ENCODE data around the gene RBM10. TPM values are rescaled to one million over a fixed set of nuclear protein-coding genes. Genes with fewer than 3 reads are reported as not detected.

RBM10 gene
- total and polyA plus RNA-seq, 2 of the 13 experiments (the other 11 are each of a cell fraction or from before 2014, with no cell fraction given), result 15.9 to 43.1 TPM

GRCh38 chrX:47232803-47233332 lies 87.8 kb downstream of the RBM10 start, which contains the start of gene USP11 (continued):
- TF ChIP-seq NR0B2 (CRISPR knock-in tag; IDR thresholded peaks at IDR 0.05) (no peak), SUZ12 (IDR thresholded peaks at IDR 0.05; ENCODE audit: low read depth, low read length) (no peak), RARA (CRISPR knock-in tag; IDR thresholded peaks at IDR 0.05) (0 out of 2 replicates have a peak, but pooled peaks have one; percentile 8), RAD51 (IDR thresholded peaks at IDR 0.05; ENCODE audit: borderline replicate concordance) (no peak), ZBTB43 (CRISPR knock-in tag; conservative IDR thresholded peaks at IDR 0.05) (no peak), POLR2AphosphoS2 (IDR thresholded peaks at IDR 0.05; ENCODE audit: low read depth, low read length) (no peak), ZNF800 (CRISPR knock-in tag; IDR thresholded peaks at IDR 0.05) (no peak), PCBP2 (optimal IDR thresholded peaks at IDR 0.05; ENCODE audit: low read depth, low read length, poor library complexity, severe bottlenecking) (no peak), SMAD3 (CRISPR knock-in tag; IDR thresholded peaks at IDR 0.05) (no peak), PAF1 (CRISPR knock-in tag; IDR thresholded peaks at IDR 0.05) (no peak), KLF12 (CRISPR knock-in tag; IDR thresholded peaks at IDR 0.05; ENCODE audit: borderline replicate concordance) (no peak), DMAP1 (CRISPR knock-in tag; IDR thresholded peaks at IDR 0.05) (no peak), KDM5B (CRISPR knock-in tag; IDR thresholded peaks at IDR 0.05; ENCODE audit: borderline replicate concordance) (peak; percentile 48; the same call in 1 of the 2 replicates), ZBTB3 (CRISPR knock-in tag; IDR thresholded peaks at IDR 0.05; ENCODE audit: borderline replicate concordance, low read depth) (no peak), SRSF1 (optimal IDR thresholded peaks at IDR 0.05; ENCODE audit: low read depth, low read length) (peak; percentile 47), PAWR (CRISPR knock-in tag; IDR thresholded peaks at IDR 0.05; ENCODE audit: borderline replicate concordance) (no peak), TAF1 (CRISPR knock-in tag; IDR thresholded peaks at IDR 0.05) (peak; percentile 77), ELF4 (CRISPR knock-in tag; IDR thresholded peaks at IDR 0.05; ENCODE audit: borderline replicate concordance) (no peak), XBP1 (CRISPR knock-in tag; IDR thresholded peaks at IDR 0.05) (no peak), NR2C2 (CRISPR knock-in tag; IDR thresholded peaks at IDR 0.05; ENCODE audit: borderline replicate concordance) (peak; percentile 81), CHD2 (IDR thresholded peaks at IDR 0.05; ENCODE audit: low read depth, low read length) (no peak), PHF8 (CRISPR knock-in tag; IDR thresholded peaks at IDR 0.05) (peak; percentile 87)
- TF ChIP-seq, protein P1, sequence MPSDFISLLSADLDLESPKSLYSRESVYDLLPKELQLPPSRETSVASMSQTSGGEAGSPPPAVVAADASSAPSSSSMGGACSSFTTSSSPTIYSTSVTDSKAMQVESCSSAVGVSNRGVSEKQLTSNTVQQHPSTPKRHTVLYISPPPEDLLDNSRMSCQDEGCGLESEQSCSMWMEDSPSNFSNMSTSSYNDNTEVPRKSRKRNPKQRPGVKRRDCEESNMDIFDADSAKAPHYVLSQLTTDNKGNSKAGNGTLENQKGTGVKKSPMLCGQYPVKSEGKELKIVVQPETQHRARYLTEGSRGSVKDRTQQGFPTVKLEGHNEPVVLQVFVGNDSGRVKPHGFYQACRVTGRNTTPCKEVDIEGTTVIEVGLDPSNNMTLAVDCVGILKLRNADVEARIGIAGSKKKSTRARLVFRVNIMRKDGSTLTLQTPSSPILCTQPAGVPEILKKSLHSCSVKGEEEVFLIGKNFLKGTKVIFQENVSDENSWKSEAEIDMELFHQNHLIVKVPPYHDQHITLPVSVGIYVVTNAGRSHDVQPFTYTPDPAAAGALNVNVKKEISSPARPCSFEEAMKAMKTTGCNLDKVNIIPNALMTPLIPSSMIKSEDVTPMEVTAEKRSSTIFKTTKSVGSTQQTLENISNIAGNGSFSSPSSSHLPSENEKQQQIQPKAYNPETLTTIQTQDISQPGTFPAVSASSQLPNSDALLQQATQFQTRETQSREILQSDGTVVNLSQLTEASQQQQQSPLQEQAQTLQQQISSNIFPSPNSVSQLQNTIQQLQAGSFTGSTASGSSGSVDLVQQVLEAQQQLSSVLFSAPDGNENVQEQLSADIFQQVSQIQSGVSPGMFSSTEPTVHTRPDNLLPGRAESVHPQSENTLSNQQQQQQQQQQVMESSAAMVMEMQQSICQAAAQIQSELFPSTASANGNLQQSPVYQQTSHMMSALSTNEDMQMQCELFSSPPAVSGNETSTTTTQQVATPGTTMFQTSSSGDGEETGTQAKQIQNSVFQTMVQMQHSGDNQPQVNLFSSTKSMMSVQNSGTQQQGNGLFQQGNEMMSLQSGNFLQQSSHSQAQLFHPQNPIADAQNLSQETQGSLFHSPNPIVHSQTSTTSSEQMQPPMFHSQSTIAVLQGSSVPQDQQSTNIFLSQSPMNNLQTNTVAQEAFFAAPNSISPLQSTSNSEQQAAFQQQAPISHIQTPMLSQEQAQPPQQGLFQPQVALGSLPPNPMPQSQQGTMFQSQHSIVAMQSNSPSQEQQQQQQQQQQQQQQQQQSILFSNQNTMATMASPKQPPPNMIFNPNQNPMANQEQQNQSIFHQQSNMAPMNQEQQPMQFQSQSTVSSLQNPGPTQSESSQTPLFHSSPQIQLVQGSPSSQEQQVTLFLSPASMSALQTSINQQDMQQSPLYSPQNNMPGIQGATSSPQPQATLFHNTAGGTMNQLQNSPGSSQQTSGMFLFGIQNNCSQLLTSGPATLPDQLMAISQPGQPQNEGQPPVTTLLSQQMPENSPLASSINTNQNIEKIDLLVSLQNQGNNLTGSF (CRISPR knock-in tag; IDR thresholded peaks at IDR 0.05), result peak; percentile 31; the same call in 1 of the 2 replicates

Measured in HepG2 (cell line).